Astrocyte (in vitro differentiated cells and primary cell): ENCODE results near the gene FCGR3A.
"Not testable (repeated sequence)": the region's sequence is repeated elsewhere in the genome, so short reads cannot be mapped to it uniquely, and the experiment has no call there.

Source experiments
- CTCF ChIP-seq: IDR thresholded peaks from 2 replicates; pipeline ENCODE4 v1.5.1; 2011; ENCODE audit warnings: low read depth, mild to moderate bottlenecking, inconsistent platforms, low read length, moderate library complexity; ENCODE audit not compliant: insufficient read depth
- EZH2 ChIP-seq: IDR thresholded peaks from 2 replicates; pipeline ENCODE4 v1.6.1; 2012; ENCODE audit warnings: mild to moderate bottlenecking, low read length, inconsistent platforms; ENCODE audit not compliant: insufficient read depth

- TF ChIP-seq CTCF, EZH2: not testable (repeated sequence)
Measured at GRCh38 chr1:161525918-161526317, 23.7 kb downstream of the FCGR3A start.
